GM12891 (cell line): ENCODE data around the gene B3GNT3.

Experiments
- PAX5 ChIP-seq: IDR thresholded peaks from 2 replicates; pipeline ENCODE4 v1.6.1; 2011; ENCODE audit warnings: low read length, moderate library complexity, mild to moderate bottlenecking; ENCODE audit not compliant: insufficient read depth, severe bottlenecking
- POLR2A ChIP-seq: IDR thresholded peaks from 2 replicates; pipeline ENCODE4 v1.6.1; 2011; ENCODE audit warnings: low read depth, low read length, control low read depth
- POLR2AphosphoS5 ChIP-seq: IDR thresholded peaks from 2 replicates; pipeline ENCODE4 v1.6.1; 2011; ENCODE audit warnings: low read depth, low read length, control low read depth
- SPI1 ChIP-seq: IDR thresholded peaks from 2 replicates; pipeline ENCODE4 v1.6.1; 2011; ENCODE audit warnings: low read depth, low read length, control low read depth
- TAF1 ChIP-seq: IDR thresholded peaks from 2 replicates; pipeline ENCODE4 v1.6.1; 2011; ENCODE audit warnings: low read depth, low read length, control low read depth

- no peak for TF ChIP-seq TAF1
- TF ChIP-seq POLR2A, result no peak
- no peak for TF ChIP-seq POLR2AphosphoS5
- TF ChIP-seq PAX5, result no peak
- TF ChIP-seq SPI1, result no peak
Observed at GRCh38 chr19:17787274-17787913, 7.5 kb upstream of the B3GNT3 start.
